Measurements from ENCODE around the gene ALAD. TPM values are rescaled to one million over a fixed set of nuclear protein-coding genes. Genes with fewer than 3 reads are reported as not detected.

ALAD gene
- total and polyA plus RNA-seq, 9 of the 15 experiments (the other 6 are each of a cell fraction or from before 2014, with no cell fraction given), result 1.3 to 12.7 (median 6.8) TPM

- peak in 1 of 2 experiments; percentile 89; a peak in 2 of 4 replicates for TF ChIP-seq ZMIZ1 (IDR thresholded peaks at IDR 0.05; ENCODE audit: low read depth in 2 of 2, low read length in 2 of 2)
- TF ChIP-seq E2F6 (IDR thresholded peaks at IDR 0.05; ENCODE audit: borderline replicate concordance in 1 of 2, extremely low read depth in 1 of 2, insufficient read depth in 1 of 2, insufficient read length in 1 of 2, low read depth in 1 of 2, low read length in 1 of 2, poor library complexity in 1 of 2, severe bottlenecking in 1 of 2), result no peak
- TF ChIP-seq MTF1 (CRISPR knock-in tag; IDR thresholded peaks at IDR 0.05; ENCODE audit: borderline replicate concordance), result no peak
- TF ChIP-seq TBP (optimal IDR thresholded peaks at IDR 0.05; ENCODE audit: low read depth, low read length), result no peak
- TF ChIP-seq NCOA2 (IDR thresholded peaks at IDR 0.05; ENCODE audit: partially characterized antibody in 2 of 2), result no peak
- peak; percentile 98 for TF ChIP-seq CBFA2T3 (IDR thresholded peaks at IDR 0.05)
- TF ChIP-seq TAF15 (IDR thresholded peaks at IDR 0.05; ENCODE audit: low read depth, low read length), result no peak
- no peak for TF ChIP-seq HLTF (IDR thresholded peaks at IDR 0.05)
- no peak for TF ChIP-seq RHOXF2B (CRISPR knock-in tag; conservative IDR thresholded peaks at IDR 0.05)
- TF ChIP-seq TGIF2 (CRISPR knock-in tag; IDR thresholded peaks at IDR 0.05), result no peak; the same call in 1 of the 2 replicates
- TF ChIP-seq SFPQ (IDR thresholded peaks at IDR 0.05; ENCODE audit: low read depth, low read length), result no peak
- no peak for TF ChIP-seq GATAD2B (IDR thresholded peaks at IDR 0.05; ENCODE audit: borderline replicate concordance)
- TF ChIP-seq CXXC5 (CRISPR knock-in tag; IDR thresholded peaks at IDR 0.05), result peak; percentile 94
- 0 out of 2 replicates have a peak, but pooled peaks have one; percentile 42 for TF ChIP-seq BHLHE40 (IDR thresholded peaks at IDR 0.05; ENCODE audit: low read length)
- TF ChIP-seq HIVEP1 (CRISPR knock-in tag; IDR thresholded peaks at IDR 0.05), result no peak
- no peak for TF ChIP-seq PHF8 (IDR thresholded peaks at IDR 0.05; ENCODE audit: borderline replicate concordance, low read length)
- TF ChIP-seq HDAC3 (IDR thresholded peaks at IDR 0.05; ENCODE audit: borderline replicate concordance, partially characterized antibody), result peak; percentile 97
- TF ChIP-seq STAT5B (CRISPR knock-in tag; IDR thresholded peaks at IDR 0.05), result no peak
- TF ChIP-seq ZNF696 (CRISPR knock-in tag; conservative IDR thresholded peaks at IDR 0.05), result no peak
- no peak for TF ChIP-seq RFX7 (CRISPR knock-in tag; IDR thresholded peaks at IDR 0.05)
- no peak for TF ChIP-seq BRF1 (IDR thresholded peaks at IDR 0.05; ENCODE audit: borderline replicate concordance, extremely low read depth, insufficient read length)
Measured at GRCh38 chr9:113368982-113369854, 31.9 kb downstream of the ALAD start (continued).
